MCF 10A (cell line): ENCODE data around the gene WDR53. TPM values are rescaled to one million over a fixed set of nuclear protein-coding genes. Genes with fewer than 3 reads are reported as not detected.
A peak's percentile ranks its signal among the peaks of the same experiment; 100 is the strongest.
"Not testable (repeated sequence)": the region's sequence is repeated elsewhere in the genome, so short reads cannot be mapped to it uniquely, and the experiment has no call there.

Experiments used
- BruUV-seq: library from RNA; stranded (reverse); fragments of 400-500 nt; replicated peaks from 2 replicates; lab custom pipeline; 2021; lab: Mats Ljungman, UMichigan
- CTCF ChIA-PET: fragments of 300-600 bp; sonication (Branson Sonifier 250); formaldehyde crosslinking; extraction: SDS; loops from one replicate; lab custom pipeline; 2021; ENCODE audit warnings: antibody characterized with exemption, inconsistent platforms; lab: Yijun Ruan, JAX
- POLR2A ChIA-PET: fragments of 300-600, 350-650 bp; sonication (Branson Sonifier 250); formaldehyde crosslinking; extraction: SDS; loops from one replicate; lab custom pipeline; 2020; ENCODE audit warnings: antibody characterized with exemption, inconsistent platforms; lab: Yijun Ruan, JAX
- DNase-seq: peaks from one replicate; pipeline ENCODE4 v3.0.0-alpha.2; 2018; ENCODE audit not compliant: unreplicated experiment
- H3K27ac Mint-ChIP-seq: one replicate; pipeline ENCODE4 v1.8.0; 2022; ENCODE audit warnings: mild to moderate bottlenecking, low read depth, mixed read lengths; ENCODE audit not compliant: unreplicated experiment
- H3K27me3 Mint-ChIP-seq: one replicate; pipeline ENCODE4 v1.8.0; 2022; ENCODE audit warnings: mixed read lengths; ENCODE audit not compliant: insufficient read depth, unreplicated experiment
- H3K36me3 Mint-ChIP-seq: one replicate; pipeline ENCODE4 v1.8.0; 2022; ENCODE audit warnings: mild to moderate bottlenecking, moderate library complexity, mixed read lengths; ENCODE audit not compliant: insufficient read depth, unreplicated experiment
- H3K4me1 Mint-ChIP-seq: one replicate; pipeline ENCODE4 v1.8.0; 2022; ENCODE audit warnings: mixed read lengths; ENCODE audit not compliant: insufficient read depth, unreplicated experiment
- H3K4me3 Mint-ChIP-seq: one replicate; pipeline ENCODE4 v1.8.0; 2022; ENCODE audit warnings: mild to moderate bottlenecking, moderate library complexity, mixed read lengths; ENCODE audit not compliant: unreplicated experiment
- H3K9me3 Mint-ChIP-seq: one replicate; pipeline ENCODE4 v1.8.0; 2022; ENCODE audit warnings: mixed read lengths; ENCODE audit not compliant: unreplicated experiment
- CTCF ChIP-seq: fragments of 200-600 bp; IDR thresholded peaks from one replicate; pipeline ENCODE4 v1.8.0; 2022; ENCODE audit warnings: antibody characterized with exemption, mild to moderate bottlenecking; ENCODE audit not compliant: unreplicated experiment
- intact Hi-C: fragments of 100-400 bp; cut with micrococcal nuclease; formaldehyde crosslinking; loops from 2 replicates; pipeline ENCODE4 v1.14.1; 2022
- total RNA-seq: library from RNA; stranded (reverse); gene quantifications from 2 replicates; pipeline ENCODE4 v1.2.3, GENCODE V29; 2022

Gene WDR53
- total RNA-seq, 1 experiment from 2014 or later = 14.4 TPM

- intact Hi-C loops = no loop called here
- Mint-ChIP-seq H3K27me3 (no peaks in the 10 kb centered on the region), H3K27ac (no peak overlapping the region), H3K36me3 (peaks cover 44% of the 10 kb centered on the region), H3K4me1 (no peaks in the 10 kb centered on the region), H3K9me3 (no peaks in the 10 kb centered on the region), H3K4me3 (no peak overlapping the region)
- ChIA-PET POLR2A (interaction anchor here (0.6 to 3.2 kb wide), 3 partner anchors 16 to 34 kb away, joined by 3 to 11 read pairs (median 6); partner anchors contain the start of genes FBXO45 and WDR53), CTCF (interaction anchor here (0.7 to 1.2 kb wide), 3 partner anchors 13 to 25 kb away, joined by 4 read pairs; no protein-coding TSS in a partner anchor)
- DNase-seq = no peak
- no peak for TF ChIP-seq CTCF
- BruUV-seq = TSS peak; percentile 15
Observed at GRCh38 chr3:196585044-196585757, 16.8 kb upstream of the WDR53 start.

GRCh38 chr3:196572389-196572788 lies 4.0 kb upstream of the WDR53 start:
- BruUV-seq = no TSS peak
- ChIA-PET POLR2A (interaction anchor here (1.1 kb wide), 1 partner anchor 70 kb away, joined by 4 read pairs; no protein-coding TSS in a partner anchor), CTCF (no interaction called here)
- Mint-ChIP-seq H3K27me3 (no peaks in the 10 kb centered on the region), H3K9me3 (no peaks in the 10 kb centered on the region), H3K36me3 (no peaks in the 10 kb centered on the region), H3K4me1 (peaks cover 14% of the 10 kb centered on the region), H3K27ac (no peak overlapping the region), H3K4me3 (no peak overlapping the region)
- TF ChIP-seq CTCF = no peak
- intact Hi-C loops = no loop called here
- no peak for DNase-seq

- peaks cover 19% of the 10 kb centered on the region for H3K4me1 Mint-ChIP-seq
- H3K9me3 Mint-ChIP-seq, H3K27me3 Mint-ChIP-seq, H3K36me3 Mint-ChIP-seq, BruUV-seq, DNase-seq, intact Hi-C loops, H3K27ac Mint-ChIP-seq: not testable (repeated sequence)
- peak overlapping the region; percentile 85 for H3K4me3 Mint-ChIP-seq
- ChIA-PET POLR2A (interaction anchor here (0.6 to 2.2 kb wide), 5 partner anchors 8 to 297 kb away, joined by 3 to 10 read pairs (median 5); partner anchors contain the start of gene SENP5), CTCF (interaction anchor here (0.6 to 1.0 kb wide), 2 partner anchors 39 to 297 kb away, joined by 3 to 5 read pairs; partner anchors contain the start of gene SENP5)
Observed at GRCh38 chr3:196570332-196570731, 2.0 kb upstream of the WDR53 start.

- peaks cover 9% of the 10 kb centered on the region for H3K36me3 Mint-ChIP-seq
- H3K4me3 Mint-ChIP-seq = peak overlapping the region; percentile 85
- intact Hi-C loops = no loop called here
- ChIA-PET CTCF (interaction anchor here (0.7 to 1.0 kb wide), 3 partner anchors 19 to 116 kb away, joined by 3 to 4 read pairs (median 3); no protein-coding TSS in a partner anchor), POLR2A (interaction anchor here (0.6 to 3.3 kb wide), 34 partner anchors 8 to 986 kb away, joined by 3 to 41 read pairs (median 5); partner anchors contain the start of genes CEP19, NCBP2, PAK2 and PIGX)
- no peak for TF ChIP-seq CTCF
- H3K27me3 Mint-ChIP-seq = no peaks in the 10 kb centered on the region
- BruUV-seq = no TSS peak
- H3K9me3 Mint-ChIP-seq = no peaks in the 10 kb centered on the region
- peaks cover 14% of the 10 kb centered on the region for H3K4me1 Mint-ChIP-seq
- DNase-seq = peak; percentile 46
- peak overlapping the region; percentile 79 for H3K27ac Mint-ChIP-seq
Observed at GRCh38 chr3:196569003-196569516, 706 bp upstream of the WDR53 start.
